ENCODE data around the gene CTXN1. TPM values are rescaled to one million over a fixed set of nuclear protein-coding genes. Genes with fewer than 3 reads are reported as not detected.

CTXN1 gene
- total RNA-seq (not detected), total RNA-seq (0 to 0.08 reads per million in 2 donors)

GRCh38 chr19:7926021-7926726 lies at the start of gene CTXN1:
Gene CTXN1, minus strand, starts transcription at chr19:7926135. Its CDS starts 597 bp downstream, at chr19:7925538.
- H3K27ac Mint-ChIP-seq, result peak within 1 kb of the TSS; percentile 37
- H3K27me3 Mint-ChIP-seq, result no peaks in the 10 kb centered on the region
- peak; percentile 78 to 83 (median 82) for DNase-seq
- no peaks in the 10 kb centered on the region for H3K9me3 ChIP-seq (ENCODE audit: control insufficient read depth, low read length, poor library complexity, severe bottlenecking)
- peaks cover 19% of the 10 kb centered on the region for H3K4me1 Mint-ChIP-seq
- H3K4me3 Mint-ChIP-seq, result peak within 1 kb of the TSS; percentile 88
- no peaks in the 10 kb centered on the region for H3K36me3 Mint-ChIP-seq (ENCODE audit: low read depth)
- ATAC-seq, result peak; percentile 64

- H3K9me3 ChIP-seq (ENCODE audit: control insufficient read depth, low read length, poor library complexity, severe bottlenecking), result no peaks in the 10 kb centered on the region
- no peak for ATAC-seq
- H3K4me3 Mint-ChIP-seq, result no peak overlapping the region
- no peak overlapping the region for H3K27ac Mint-ChIP-seq
- no peaks in the 10 kb centered on the region for H3K36me3 Mint-ChIP-seq (ENCODE audit: low read depth)
- no peaks in the 10 kb centered on the region for H3K4me1 Mint-ChIP-seq
- no peak for DNase-seq
- no peaks in the 10 kb centered on the region for H3K27me3 Mint-ChIP-seq
These were observed 49.1 kb upstream of the CTXN1 start for GRCh38 chr19:7975037-7975436.

GRCh38 chr19:7973883-7974282 lies 47.9 kb upstream of the CTXN1 start:
- no peaks in the 10 kb centered on the region for H3K9me3 ChIP-seq (ENCODE audit: control insufficient read depth, low read length, poor library complexity, severe bottlenecking)
- Mint-ChIP-seq H3K36me3 (ENCODE audit: low read depth) (no peaks in the 10 kb centered on the region), H3K4me3 (no peak overlapping the region), H3K27ac (peak overlapping the region; percentile 56), H3K27me3 (no peaks in the 10 kb centered on the region), H3K4me1 (no peaks in the 10 kb centered on the region)
- ATAC-seq (no peak), DNase-seq (no peak)

- H3K4me3 Mint-ChIP-seq, result no peak overlapping the region
- H3K36me3 Mint-ChIP-seq (ENCODE audit: low read depth), result no peaks in the 10 kb centered on the region
These were observed 45.9 kb upstream of the CTXN1 start for GRCh38 chr19:7971553-7972520.

GRCh38 chr19:7970716-7971448 lies 44.9 kb upstream of the CTXN1 start:
- no peak overlapping the region for H3K27ac Mint-ChIP-seq

More at GRCh38 chr19:7971553-7972520, 45.9 kb upstream of the CTXN1 start:
- no peaks in the 10 kb centered on the region for H3K9me3 ChIP-seq (ENCODE audit: control insufficient read depth, low read length, poor library complexity, severe bottlenecking)
- Mint-ChIP-seq H3K4me1 (no peaks in the 10 kb centered on the region), H3K27ac (no peak overlapping the region), H3K27me3 (no peaks in the 10 kb centered on the region)
- ATAC-seq, result no peak
- no peak for DNase-seq

GRCh38 chr19:7969555-7969939 lies 43.6 kb upstream of the CTXN1 start:
- Mint-ChIP-seq H3K4me1 (no peaks in the 10 kb centered on the region), H3K27me3 (no peaks in the 10 kb centered on the region), H3K4me3 (no peak overlapping the region), H3K36me3 (ENCODE audit: low read depth) (no peaks in the 10 kb centered on the region), H3K27ac (no peak overlapping the region)
- H3K9me3 ChIP-seq (ENCODE audit: control insufficient read depth, low read length, poor library complexity, severe bottlenecking), result no peaks in the 10 kb centered on the region
- ATAC-seq (no peak), DNase-seq (no peak)

More at GRCh38 chr19:7970716-7971448, 44.9 kb upstream of the CTXN1 start:
- ATAC-seq, result no peak
- Mint-ChIP-seq H3K27me3 (no peaks in the 10 kb centered on the region), H3K4me1 (no peaks in the 10 kb centered on the region), H3K36me3 (ENCODE audit: low read depth) (no peaks in the 10 kb centered on the region), H3K4me3 (no peak overlapping the region)
- no peak for DNase-seq
- H3K9me3 ChIP-seq (ENCODE audit: control insufficient read depth, low read length, poor library complexity, severe bottlenecking), result no peaks in the 10 kb centered on the region

- H3K9me3 ChIP-seq (ENCODE audit: control insufficient read depth, low read length, poor library complexity, severe bottlenecking), result no peaks in the 10 kb centered on the region
- DNase-seq (no peak), ATAC-seq (no peak)
- no peak overlapping the region for H3K4me3 Mint-ChIP-seq
- H3K36me3 Mint-ChIP-seq (ENCODE audit: low read depth), result no peaks in the 10 kb centered on the region
- H3K4me1 Mint-ChIP-seq, result no peaks in the 10 kb centered on the region
- H3K27ac Mint-ChIP-seq, result no peak overlapping the region
- H3K27me3 Mint-ChIP-seq, result no peaks in the 10 kb centered on the region
These were observed 43.0 kb upstream of the CTXN1 start for GRCh38 chr19:7968796-7969554.

- ATAC-seq, result no peak
These were observed 42.3 kb upstream of the CTXN1 start for GRCh38 chr19:7968008-7968795.

GRCh38 chr19:7965921-7966665 lies 40.2 kb upstream of the CTXN1 start:
- no peaks in the 10 kb centered on the region for H3K4me1 Mint-ChIP-seq
- no peak for ATAC-seq
- no peaks in the 10 kb centered on the region for H3K27me3 Mint-ChIP-seq
- no peak overlapping the region for H3K4me3 Mint-ChIP-seq
- peaks cover 2% of the 10 kb centered on the region for H3K36me3 Mint-ChIP-seq (ENCODE audit: low read depth)
- DNase-seq, result no peak
- no peak overlapping the region for H3K27ac Mint-ChIP-seq
- no peaks in the 10 kb centered on the region for H3K9me3 ChIP-seq (ENCODE audit: control insufficient read depth, low read length, poor library complexity, severe bottlenecking)

More at GRCh38 chr19:7968008-7968795, 42.3 kb upstream of the CTXN1 start:
- H3K36me3 Mint-ChIP-seq (ENCODE audit: low read depth), result no peaks in the 10 kb centered on the region
- H3K27me3 Mint-ChIP-seq, result no peaks in the 10 kb centered on the region
- no peak overlapping the region for H3K27ac Mint-ChIP-seq
- H3K4me3 Mint-ChIP-seq, result no peak overlapping the region
- H3K4me1 Mint-ChIP-seq, result no peaks in the 10 kb centered on the region
- no peaks in the 10 kb centered on the region for H3K9me3 ChIP-seq (ENCODE audit: control insufficient read depth, low read length, poor library complexity, severe bottlenecking)
- no peak for DNase-seq

GRCh38 chr19:7965259-7965841 lies 39.4 kb upstream of the CTXN1 start:
- no peak for DNase-seq
- Mint-ChIP-seq H3K27ac (no peak overlapping the region), H3K36me3 (ENCODE audit: low read depth) (peaks cover 2% of the 10 kb centered on the region)

GRCh38 chr19:7963566-7963965 lies 37.6 kb upstream of the CTXN1 start:
- Mint-ChIP-seq H3K27ac (no peak overlapping the region), H3K36me3 (ENCODE audit: low read depth) (peaks cover 2% of the 10 kb centered on the region), H3K4me3 (no peak overlapping the region), H3K27me3 (no peaks in the 10 kb centered on the region), H3K4me1 (no peaks in the 10 kb centered on the region)
- no peak for DNase-seq
- H3K9me3 ChIP-seq (ENCODE audit: control insufficient read depth, low read length, poor library complexity, severe bottlenecking), result no peaks in the 10 kb centered on the region
- no peak for ATAC-seq

More at GRCh38 chr19:7965259-7965841, 39.4 kb upstream of the CTXN1 start:
- Mint-ChIP-seq H3K4me1 (no peaks in the 10 kb centered on the region), H3K4me3 (no peak overlapping the region), H3K27me3 (no peaks in the 10 kb centered on the region)
- no peaks in the 10 kb centered on the region for H3K9me3 ChIP-seq (ENCODE audit: control insufficient read depth, low read length, poor library complexity, severe bottlenecking)
- no peak for ATAC-seq

Data from T-helper 17 cell (primary cell).